Brain microvascular endothelial cell (primary cell): Measurements from ENCODE around the gene SUCLG2.
A peak's percentile ranks its signal among the peaks of the same experiment; 100 is the strongest.

Source experiments
- DNase-seq: peaks from one replicate; pipeline ENCODE4 v3.0.0-alpha.2; 2020
- H3K27ac ChIP-seq: fragments of 250-450 bp; sonication (Bioruptor Pico); 2 replicates; pipeline ENCODE4 v1.5.1; 2020; ENCODE audit warnings: mild to moderate bottlenecking, moderate library complexity
- H3K27me3 ChIP-seq: fragments of 250-450 bp; sonication (Bioruptor Pico); replicated peaks from 2 replicates; pipeline ENCODE4 v1.5.1; 2020; ENCODE audit warnings: mild to moderate bottlenecking
- H3K36me3 ChIP-seq: fragments of 250-450 bp; sonication (Bioruptor Pico); replicated peaks from 2 replicates; pipeline ENCODE4 v1.5.1; 2020; ENCODE audit warnings: mild to moderate bottlenecking
- H3K4me3 ChIP-seq: 2 replicates; pipeline ENCODE4 v1.5.1; 2011; ENCODE audit warnings: low read depth, mild to moderate bottlenecking, control low read depth, low read length, moderate library complexity
- in situ Hi-C: cut with HindIII; loops from 2 replicates; pipeline ENCODE4 v1.10.0; 2017; ENCODE audit warnings: low sequenced_read_pairs, low pct_ligation_motif_present
- TF ChIP-seq, protein P1 (sequence below): IDR thresholded peaks from 2 replicates; pipeline ENCODE4 v1.5.1; 2011; ENCODE audit warnings: low read depth, mild to moderate bottlenecking, moderate library complexity, low read length, control low read depth, inconsistent platforms; ENCODE audit errors: missing control alignments

Gene SUCLG2

DNA sequence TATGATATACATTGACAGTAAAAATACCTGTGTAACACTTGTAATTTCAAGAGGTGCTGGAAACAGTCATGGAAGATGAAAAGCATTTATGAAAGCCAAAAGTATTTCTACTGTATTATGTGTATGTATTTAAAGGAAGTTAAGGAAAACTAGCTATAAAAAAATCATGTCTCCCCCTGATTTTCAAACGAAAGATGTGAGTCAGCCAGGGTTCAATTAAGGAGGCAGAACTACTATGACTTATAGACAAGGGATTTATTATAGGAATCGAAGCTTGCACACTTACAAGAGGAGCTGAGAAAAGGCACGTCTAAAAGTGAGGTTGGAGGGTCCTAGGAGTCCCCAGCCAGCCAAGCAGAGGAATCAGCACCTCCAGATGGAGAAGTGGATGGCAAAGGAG lies 119.4 kb downstream of the SUCLG2 start:
- in situ Hi-C loops = no loop called here
- H3K36me3 ChIP-seq = no peaks in the 10 kb centered on the region
- no peaks in the 10 kb centered on the region for H3K27me3 ChIP-seq
- TF ChIP-seq, protein P1, sequence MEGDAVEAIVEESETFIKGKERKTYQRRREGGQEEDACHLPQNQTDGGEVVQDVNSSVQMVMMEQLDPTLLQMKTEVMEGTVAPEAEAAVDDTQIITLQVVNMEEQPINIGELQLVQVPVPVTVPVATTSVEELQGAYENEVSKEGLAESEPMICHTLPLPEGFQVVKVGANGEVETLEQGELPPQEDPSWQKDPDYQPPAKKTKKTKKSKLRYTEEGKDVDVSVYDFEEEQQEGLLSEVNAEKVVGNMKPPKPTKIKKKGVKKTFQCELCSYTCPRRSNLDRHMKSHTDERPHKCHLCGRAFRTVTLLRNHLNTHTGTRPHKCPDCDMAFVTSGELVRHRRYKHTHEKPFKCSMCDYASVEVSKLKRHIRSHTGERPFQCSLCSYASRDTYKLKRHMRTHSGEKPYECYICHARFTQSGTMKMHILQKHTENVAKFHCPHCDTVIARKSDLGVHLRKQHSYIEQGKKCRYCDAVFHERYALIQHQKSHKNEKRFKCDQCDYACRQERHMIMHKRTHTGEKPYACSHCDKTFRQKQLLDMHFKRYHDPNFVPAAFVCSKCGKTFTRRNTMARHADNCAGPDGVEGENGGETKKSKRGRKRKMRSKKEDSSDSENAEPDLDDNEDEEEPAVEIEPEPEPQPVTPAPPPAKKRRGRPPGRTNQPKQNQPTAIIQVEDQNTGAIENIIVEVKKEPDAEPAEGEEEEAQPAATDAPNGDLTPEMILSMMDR = no peak
- no peak for DNase-seq
- H3K27ac ChIP-seq = no peak overlapping the region
- H3K4me3 ChIP-seq = no peak overlapping the region

DNA sequence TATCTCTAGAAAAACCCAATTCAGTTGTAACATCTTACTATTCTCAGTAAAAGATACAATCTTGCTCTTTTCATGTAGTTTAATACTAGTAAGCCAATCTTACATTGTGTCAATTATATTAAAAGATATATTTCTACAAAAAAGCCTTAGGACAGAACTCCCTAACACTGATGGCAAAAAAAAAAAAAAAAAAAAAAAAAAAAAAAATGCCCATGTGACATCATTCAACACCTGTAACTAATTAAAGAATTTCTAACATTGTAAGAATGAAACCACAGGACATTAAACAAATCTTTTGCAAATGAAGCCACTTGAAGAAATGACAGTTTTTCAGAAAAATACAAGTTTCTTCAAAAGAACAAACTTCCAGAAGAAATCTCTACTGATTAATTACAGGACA lies 119.8 kb downstream of the SUCLG2 start:
- in situ Hi-C loops = no loop called here
- no peak overlapping the region for H3K27ac ChIP-seq
- H3K36me3 ChIP-seq = no peaks in the 10 kb centered on the region
- no peak overlapping the region for H3K4me3 ChIP-seq
- no peak for DNase-seq
- H3K27me3 ChIP-seq = no peaks in the 10 kb centered on the region
- TF ChIP-seq, protein P1 = no peak

DNA sequence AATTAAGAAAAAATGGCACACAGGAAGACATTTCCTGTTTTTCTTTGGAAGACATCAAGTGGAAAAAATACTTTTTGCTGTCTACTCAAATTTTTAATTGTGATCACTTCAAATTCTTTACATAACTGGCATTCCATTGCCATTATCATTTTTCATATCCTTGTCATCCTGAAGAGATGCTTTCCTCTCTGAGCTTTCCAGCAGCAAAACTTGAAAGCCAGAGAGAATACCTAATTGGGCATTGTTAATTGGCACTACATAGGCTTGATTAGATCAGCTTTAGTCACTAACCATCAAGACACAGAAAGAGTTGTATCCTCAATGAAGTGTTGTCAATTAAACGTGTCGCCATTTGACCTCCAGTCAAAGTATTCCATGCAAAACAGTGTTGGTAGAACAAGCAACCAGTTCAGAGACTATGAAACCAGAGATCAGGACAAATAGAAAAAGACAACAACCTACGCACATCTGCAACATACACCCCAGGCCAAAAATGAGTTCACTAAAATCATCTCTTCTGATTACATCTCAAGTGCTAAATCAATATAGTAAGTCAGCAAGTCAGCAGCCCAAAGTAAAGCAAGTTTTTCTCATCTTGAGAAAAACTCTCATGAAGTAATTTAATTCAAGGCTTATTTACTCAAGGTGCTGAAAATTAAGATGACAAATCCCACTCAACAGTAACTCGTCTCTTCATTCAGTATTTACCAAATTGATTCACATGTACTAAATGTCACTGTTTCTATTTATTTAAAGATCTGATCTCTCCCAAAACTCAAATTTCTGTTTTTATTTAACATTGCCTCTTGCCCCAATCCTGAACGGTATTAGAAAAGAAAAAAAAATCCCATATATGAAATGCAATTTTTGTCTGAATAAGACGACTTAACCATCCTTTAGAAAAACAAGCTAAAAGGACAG lies 123.0 kb downstream of the SUCLG2 start:
- DNase-seq = no peak
- H3K27ac ChIP-seq = no peak overlapping the region
- in situ Hi-C loops = no loop called here
- TF ChIP-seq, protein P1 = no peak
- H3K4me3 ChIP-seq = no peak overlapping the region
- no peaks in the 10 kb centered on the region for H3K36me3 ChIP-seq
- H3K27me3 ChIP-seq = no peaks in the 10 kb centered on the region

DNA sequence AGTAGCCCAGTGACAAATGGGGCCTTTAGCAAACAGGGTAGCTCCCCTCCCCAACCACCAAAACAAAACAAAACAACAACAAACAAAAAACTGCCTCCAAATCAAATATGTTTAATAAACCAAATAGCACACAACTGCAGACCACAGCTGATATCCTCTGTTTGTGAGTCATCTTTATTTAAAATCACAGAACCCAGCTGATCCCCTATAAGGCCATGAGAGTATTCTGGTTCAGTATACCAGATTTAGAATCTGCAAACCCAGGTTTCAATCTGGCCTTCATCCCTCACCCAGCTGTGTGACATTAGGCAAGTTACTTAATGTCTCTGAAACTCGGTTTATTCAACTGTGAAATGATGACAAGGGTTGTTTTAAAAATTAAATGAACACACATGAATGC lies 124.5 kb downstream of the SUCLG2 start:
- in situ Hi-C loops = no loop called here
- no peak overlapping the region for H3K4me3 ChIP-seq
- H3K27ac ChIP-seq = no peak overlapping the region
- H3K36me3 ChIP-seq = no peaks in the 10 kb centered on the region
- no peaks in the 10 kb centered on the region for H3K27me3 ChIP-seq
- TF ChIP-seq, protein P1 = no peak
- DNase-seq = no peak

DNA sequence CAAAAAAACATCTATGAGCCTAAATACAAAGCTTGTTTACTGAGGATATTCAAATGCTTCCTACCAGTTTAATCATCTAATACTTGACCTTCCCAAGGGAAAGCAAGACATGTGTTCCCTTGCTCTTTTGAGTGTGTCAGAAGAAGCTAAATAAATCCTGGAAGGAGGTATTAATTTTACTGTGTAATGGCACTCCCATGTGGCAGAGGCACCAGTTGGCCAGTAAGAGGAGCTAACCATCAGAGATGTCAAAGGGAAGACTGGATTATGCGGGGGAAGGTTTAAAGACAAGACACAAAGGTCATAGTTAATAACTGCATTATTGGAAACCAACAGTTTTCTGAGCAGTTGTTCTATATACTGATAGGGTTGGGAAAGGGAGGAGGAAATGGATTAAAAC lies 125.1 kb downstream of the SUCLG2 start:
- H3K36me3 ChIP-seq = no peaks in the 10 kb centered on the region
- TF ChIP-seq, protein P1 = peak; percentile 21
- H3K27me3 ChIP-seq = no peaks in the 10 kb centered on the region
- H3K4me3 ChIP-seq = no peak overlapping the region
- in situ Hi-C loops = no loop called here
- DNase-seq = no peak
- H3K27ac ChIP-seq = no peak overlapping the region
